ENCODE measurements around the gene RTEL1. TPM values are rescaled to one million over a fixed set of nuclear protein-coding genes. Genes with fewer than 3 reads are reported as not detected.

RTEL1 gene
- total RNA-seq, 2 donors from 2014 or later = 7.3 to 50.4 TPM

DNA sequence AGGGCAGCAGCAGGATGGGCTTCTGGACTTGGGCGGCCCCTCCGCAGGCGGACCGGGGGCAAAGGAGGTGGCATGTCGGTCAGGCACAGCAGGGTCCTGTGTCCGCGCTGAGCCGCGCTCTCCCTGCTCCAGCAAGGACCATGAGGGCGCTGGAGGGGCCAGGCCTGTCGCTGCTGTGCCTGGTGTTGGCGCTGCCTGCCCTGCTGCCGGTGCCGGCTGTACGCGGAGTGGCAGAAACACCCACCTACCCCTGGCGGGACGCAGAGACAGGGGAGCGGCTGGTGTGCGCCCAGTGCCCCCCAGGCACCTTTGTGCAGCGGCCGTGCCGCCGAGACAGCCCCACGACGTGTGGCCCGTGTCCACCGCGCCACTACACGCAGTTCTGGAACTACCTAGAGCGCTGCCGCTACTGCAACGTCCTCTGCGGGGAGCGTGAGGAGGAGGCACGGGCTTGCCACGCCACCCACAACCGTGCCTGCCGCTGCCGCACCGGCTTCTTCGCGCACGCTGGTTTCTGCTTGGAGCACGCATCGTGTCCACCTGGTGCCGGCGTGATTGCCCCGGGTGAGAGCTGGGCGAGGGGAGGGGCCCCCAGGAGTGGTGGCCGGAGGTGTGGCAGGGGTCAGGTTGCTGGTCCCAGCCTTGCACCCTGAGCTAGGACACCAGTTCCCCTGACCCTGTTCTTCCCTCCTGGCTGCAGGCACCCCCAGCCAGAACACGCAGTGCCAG is 38.7 kb downstream of the RTEL1 start, which contains the start of gene TNFRSF6B:
TSS of gene TNFRSF6B (plus strand) at position 25 of the 729 bp plus-strand sequence. CDS start at position 141, 116 bp downstream.
- Histone ChIP-seq H3K27me3 (no peaks in the 10 kb centered on the region), H3K4me3 (no peak within 1 kb of the TSS), H3K27ac (no peak within 1 kb of the TSS), H3K9me3 (no peaks in the 10 kb centered on the region), H3K36me3 (replicated peaks in 1 of 2; ENCODE audit: insufficient read depth in 1 of 2, low read depth in 2 of 2) (no peaks in the 10 kb centered on the region), H3K4me1 (peaks cover 37% of the 10 kb centered on the region)
- WGBS, 2 donors = 13 to 17% methylated on average over 1 to 52 of the region's 52 CpGs
- DNase-seq (peak in 2 of 4 donors; percentile 19), ATAC-seq (no peak)
- intact Hi-C loops (cut with DNase I) = no loop called here
- TF ChIP-seq, protein P1, sequence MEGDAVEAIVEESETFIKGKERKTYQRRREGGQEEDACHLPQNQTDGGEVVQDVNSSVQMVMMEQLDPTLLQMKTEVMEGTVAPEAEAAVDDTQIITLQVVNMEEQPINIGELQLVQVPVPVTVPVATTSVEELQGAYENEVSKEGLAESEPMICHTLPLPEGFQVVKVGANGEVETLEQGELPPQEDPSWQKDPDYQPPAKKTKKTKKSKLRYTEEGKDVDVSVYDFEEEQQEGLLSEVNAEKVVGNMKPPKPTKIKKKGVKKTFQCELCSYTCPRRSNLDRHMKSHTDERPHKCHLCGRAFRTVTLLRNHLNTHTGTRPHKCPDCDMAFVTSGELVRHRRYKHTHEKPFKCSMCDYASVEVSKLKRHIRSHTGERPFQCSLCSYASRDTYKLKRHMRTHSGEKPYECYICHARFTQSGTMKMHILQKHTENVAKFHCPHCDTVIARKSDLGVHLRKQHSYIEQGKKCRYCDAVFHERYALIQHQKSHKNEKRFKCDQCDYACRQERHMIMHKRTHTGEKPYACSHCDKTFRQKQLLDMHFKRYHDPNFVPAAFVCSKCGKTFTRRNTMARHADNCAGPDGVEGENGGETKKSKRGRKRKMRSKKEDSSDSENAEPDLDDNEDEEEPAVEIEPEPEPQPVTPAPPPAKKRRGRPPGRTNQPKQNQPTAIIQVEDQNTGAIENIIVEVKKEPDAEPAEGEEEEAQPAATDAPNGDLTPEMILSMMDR (IDR thresholded peaks at IDR 0.05) = no peak
- peak in 2 of 3 donors; percentile 1 to 12 for TF ChIP-seq POLR2A (IDR thresholded peaks at IDR 0.05)

DNA sequence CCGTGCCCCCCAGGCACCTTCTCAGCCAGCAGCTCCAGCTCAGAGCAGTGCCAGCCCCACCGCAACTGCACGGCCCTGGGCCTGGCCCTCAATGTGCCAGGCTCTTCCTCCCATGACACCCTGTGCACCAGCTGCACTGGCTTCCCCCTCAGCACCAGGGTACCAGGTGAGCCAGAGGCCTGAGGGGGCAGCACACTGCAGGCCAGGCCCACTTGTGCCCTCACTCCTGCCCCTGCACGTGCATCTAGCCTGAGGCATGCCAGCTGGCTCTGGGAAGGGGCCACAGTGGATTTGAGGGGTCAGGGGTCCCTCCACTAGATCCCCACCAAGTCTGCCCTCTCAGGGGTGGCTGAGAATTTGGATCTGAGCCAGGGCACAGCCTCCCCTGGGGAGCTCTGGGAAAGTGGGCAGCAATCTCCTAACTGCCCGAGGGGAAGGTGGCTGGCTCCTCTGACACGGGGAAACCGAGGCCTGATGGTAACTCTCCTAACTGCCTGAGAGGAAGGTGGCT is 39.3 kb downstream of the RTEL1 start:
- Histone ChIP-seq H3K27me3 (no peaks in the 10 kb centered on the region), H3K27ac (no peak overlapping the region), H3K9me3 (no peaks in the 10 kb centered on the region), H3K4me3 (no peak overlapping the region), H3K4me1 (peaks cover 37% of the 10 kb centered on the region), H3K36me3 (replicated peaks in 1 of 2; ENCODE audit: insufficient read depth in 1 of 2, low read depth in 2 of 2) (no peaks in the 10 kb centered on the region)
- no peak for TF ChIP-seq POLR2A (IDR thresholded peaks at IDR 0.05)
- TF ChIP-seq, protein P1 (IDR thresholded peaks at IDR 0.05) = no peak
- intact Hi-C loops (cut with DNase I) = no loop called here
- 57 to 65% methylated on average over 3 to 5 of the region's 7 CpGs for WGBS, 2 donors
- ATAC-seq (no peak), DNase-seq (peak in 2 of 4 donors; percentile 9 to 20)

DNA sequence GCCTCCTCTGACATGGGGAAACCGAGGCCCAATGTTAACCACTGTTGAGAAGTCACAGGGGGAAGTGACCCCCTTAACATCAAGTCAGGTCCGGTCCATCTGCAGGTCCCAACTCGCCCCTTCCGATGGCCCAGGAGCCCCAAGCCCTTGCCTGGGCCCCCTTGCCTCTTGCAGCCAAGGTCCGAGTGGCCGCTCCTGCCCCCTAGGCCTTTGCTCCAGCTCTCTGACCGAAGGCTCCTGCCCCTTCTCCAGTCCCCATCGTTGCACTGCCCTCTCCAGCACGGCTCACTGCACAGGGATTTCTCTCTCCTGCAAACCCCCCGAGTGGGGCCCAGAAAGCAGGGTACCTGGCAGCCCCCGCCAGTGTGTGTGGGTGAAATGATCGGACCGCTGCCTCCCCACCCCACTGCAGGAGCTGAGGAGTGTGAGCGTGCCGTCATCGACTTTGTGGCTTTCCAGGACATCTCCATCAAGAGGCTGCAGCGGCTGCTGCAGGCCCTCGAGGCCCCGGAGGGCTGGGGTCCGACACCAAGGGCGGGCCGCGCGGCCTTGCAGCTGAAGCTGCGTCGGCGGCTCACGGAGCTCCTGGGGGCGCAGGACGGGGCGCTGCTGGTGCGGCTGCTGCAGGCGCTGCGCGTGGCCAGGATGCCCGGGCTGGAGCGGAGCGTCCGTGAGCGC is 39.9 kb downstream of the RTEL1 start:
- peak in 2 of 4 donors; percentile 5 to 11 for DNase-seq
- 81 to 89% methylated on average over 35 to 40 of the region's 40 CpGs for WGBS, 2 donors
- no peak overlapping the region for H3K27ac ChIP-seq
- ATAC-seq = no peak
- H3K9me3 ChIP-seq = no peaks in the 10 kb centered on the region
- peaks cover 37% of the 10 kb centered on the region for H3K4me1 ChIP-seq
- no peaks in the 10 kb centered on the region for H3K36me3 ChIP-seq (replicated peaks in 1 of 2; ENCODE audit: insufficient read depth in 1 of 2, low read depth in 2 of 2)
- no peak overlapping the region for H3K4me3 ChIP-seq
- intact Hi-C loops (cut with DNase I) = no loop called here
- no peak for TF ChIP-seq POLR2A (IDR thresholded peaks at IDR 0.05)
- TF ChIP-seq, protein P1 (IDR thresholded peaks at IDR 0.05) = no peak
- H3K27me3 ChIP-seq = no peaks in the 10 kb centered on the region

DNA sequence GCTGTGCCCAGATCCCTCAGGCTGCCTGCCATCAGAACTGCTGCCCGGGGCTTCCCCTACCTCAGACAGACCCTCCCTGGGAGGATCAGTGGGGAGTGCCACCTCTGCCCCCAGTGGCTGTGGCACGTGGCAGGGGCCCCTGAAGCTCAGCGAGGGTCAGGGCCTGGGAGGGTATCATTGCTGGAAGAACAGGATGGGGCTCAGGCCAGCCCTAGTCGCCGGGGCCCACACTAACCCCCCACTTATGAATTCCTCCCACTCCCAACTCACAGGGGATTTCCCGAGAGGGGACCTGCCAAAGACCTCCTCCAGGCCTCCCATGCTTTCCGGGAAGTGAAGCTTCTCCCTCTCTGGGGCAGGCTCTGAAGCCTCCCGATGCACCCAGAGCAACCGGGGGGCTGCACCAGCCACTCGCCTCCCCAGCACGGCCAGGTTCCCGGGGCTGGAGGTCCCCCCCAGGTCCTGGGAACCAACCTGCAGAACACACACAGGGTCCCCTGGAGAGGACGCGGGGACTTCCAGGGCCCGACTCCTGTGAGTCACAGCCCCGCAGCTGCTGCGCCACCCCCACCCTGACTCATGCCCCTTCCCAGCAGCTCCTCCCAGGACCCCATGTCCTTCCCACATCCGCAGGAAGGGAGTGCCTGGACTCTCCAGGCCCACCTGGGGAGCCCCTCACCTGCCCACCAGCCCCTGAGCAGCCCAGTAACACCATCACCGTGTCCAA is 40.8 kb downstream of the RTEL1 start:
- no peak for TF ChIP-seq POLR2A (IDR thresholded peaks at IDR 0.05)
- TF ChIP-seq, protein P1 (IDR thresholded peaks at IDR 0.05) = no peak
- DNase-seq (peak; percentile 7 to 59 (median 36)), ATAC-seq (peak; percentile 41)
- Histone ChIP-seq H3K27ac (peak overlapping the region in 2 of 4 donors; percentile 54 to 57), H3K4me3 (no peak overlapping the region), H3K9me3 (no peaks in the 10 kb centered on the region), H3K27me3 (no peaks in the 10 kb centered on the region), H3K4me1 (peaks cover 37% of the 10 kb centered on the region), H3K36me3 (replicated peaks in 1 of 2; ENCODE audit: insufficient read depth in 1 of 2, low read depth in 2 of 2) (no peaks in the 10 kb centered on the region)
- WGBS, 2 donors = 67 to 73% methylated on average over 4 to 19 of the region's 19 CpGs
- intact Hi-C loops (cut with DNase I) = no loop called here

All from body of pancreas (tissue), 4 donors.